Small intestine (tissue), 7 donors: Measurements from ENCODE around the gene AGPAT3. TPM values are rescaled to one million over a fixed set of nuclear protein-coding genes. Genes with fewer than 3 reads are reported as not detected.

ENCODE experiments used
- DNase-seq, 2 donors: peaks; one replicate each; pipeline versions ENCODE4 v3.0.0 to v3.0.0-alpha.2; 2013
- FAIRE-seq: peaks from 2 replicates; lab custom pipeline; 2012; peaks lifted over from hg19 to GRCh38; lab: Jason Lieb, UNC
- H3K27ac ChIP-seq, 3 donors: one replicate each; pipeline ENCODE4 v1.5.1; 2013; ENCODE audit warnings: low read length in 2 of 3, mild to moderate bottlenecking in 2 of 3, control low read depth in 1 of 3, inconsistent platforms in 1 of 3, low read depth in 1 of 3, moderate library complexity in 1 of 3
- H3K27me3 ChIP-seq, 3 donors: one replicate each; pipeline ENCODE4 v1.6.1; 2013; ENCODE audit warnings: low read length in 3 of 3, inconsistent platforms in 1 of 3; ENCODE audit not compliant: control insufficient read depth in 3 of 3, insufficient read depth in 3 of 3
- H3K36me3 ChIP-seq, 3 donors: one replicate each; pipeline ENCODE4 v1.6.1; 2013; ENCODE audit warnings: low read length in 3 of 3, inconsistent platforms in 1 of 3, low read depth in 1 of 3, mild to moderate bottlenecking in 1 of 3, moderate library complexity in 1 of 3; ENCODE audit not compliant: control insufficient read depth in 3 of 3, insufficient read depth in 2 of 3
- H3K4me1 ChIP-seq, 3 donors: one replicate each; pipeline ENCODE4 v1.6.1; 2013; ENCODE audit warnings: low read length in 2 of 3, inconsistent platforms in 1 of 3, low read depth in 1 of 3, mild to moderate bottlenecking in 1 of 3, moderate library complexity in 1 of 3; ENCODE audit not compliant: control insufficient read depth in 3 of 3, insufficient read depth in 2 of 3
- H3K4me3 ChIP-seq, 3 donors: one replicate each; pipeline ENCODE4 v1.5.1; 2013; ENCODE audit warnings: low read length in 3 of 3, control low read depth in 1 of 3, inconsistent platforms in 1 of 3, low read depth in 1 of 3, mild to moderate bottlenecking in 1 of 3, moderate library complexity in 1 of 3
- H3K9me3 ChIP-seq, 2 donors: one replicate each; pipeline ENCODE4 v1.6.1; 2013; ENCODE audit warnings: low read depth in 1 of 2, low read length in 1 of 2; ENCODE audit not compliant: control insufficient read depth in 2 of 2, insufficient read depth in 1 of 2
- WGBS, 3 donors: extraction: QIAGEN DNeasy Blood & Tissue Kit; methylation state at CpG; one replicate each; pipeline ENCODE4 v1.1.7; 2013; 5-methylcytosine and 5-hydroxymethylcytosine counted together
- polyA plus RNA-seq, 4 donors: library from polyadenylated mRNA; stranded (reverse) in 3 of 4; unstranded in 1 of 4; fragments of 200-250 nt in 3 of 4; fragments of 120-200 nt in 1 of 4; gene quantifications; one replicate each; pipeline versions ENCODE4 v1.2.1 to v1.2.3, GENCODE V29; 2013
- donor health status: healthy with polysubstance abuse.
- donor health status: control.
- donor health status: control.
- donor health status: Bipolar disorder and iron deficiency.
- donor health status: healthy.

The AGPAT3 gene
- polyA plus RNA-seq, 4 donors: 21.3 to 93.2 (median 42.8) TPM

DNA sequence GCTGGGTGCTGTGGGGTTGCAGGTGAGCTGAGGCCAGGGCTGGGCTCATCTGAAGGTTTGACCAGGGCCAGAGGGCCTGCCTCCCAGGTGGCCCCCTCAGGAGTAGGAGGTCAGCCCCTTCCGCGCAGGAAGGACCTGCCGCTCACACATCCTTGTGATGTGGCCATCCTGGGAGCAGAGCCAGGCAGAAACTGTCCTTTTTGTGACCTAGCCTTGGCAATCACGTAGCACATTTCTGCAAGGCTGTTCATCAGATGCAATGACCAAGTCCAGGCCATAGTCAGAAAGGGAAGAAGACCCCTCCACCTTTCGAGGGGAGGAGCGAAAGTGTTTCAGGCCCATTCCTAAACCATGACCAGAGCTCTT lies 91.6 kb downstream of the AGPAT3 start:
- no peak for FAIRE-seq
- H3K4me1 ChIP-seq: peaks cover 0 to 6% (median 0%) of the 10 kb centered on the region in 3 donors
- 73 to 83% (median 83%) methylated on average over 6 of the region's 6 CpGs for WGBS, 3 donors
- no peak overlapping the region for H3K4me3 ChIP-seq
- no peaks in the 10 kb centered on the region for H3K27me3 ChIP-seq
- DNase-seq: no peak
- H3K9me3 ChIP-seq: no peaks in the 10 kb centered on the region
- H3K36me3 ChIP-seq: peaks cover 4 to 80% (median 5%) of the 10 kb centered on the region in 3 donors
- no peak overlapping the region for H3K27ac ChIP-seq

DNA sequence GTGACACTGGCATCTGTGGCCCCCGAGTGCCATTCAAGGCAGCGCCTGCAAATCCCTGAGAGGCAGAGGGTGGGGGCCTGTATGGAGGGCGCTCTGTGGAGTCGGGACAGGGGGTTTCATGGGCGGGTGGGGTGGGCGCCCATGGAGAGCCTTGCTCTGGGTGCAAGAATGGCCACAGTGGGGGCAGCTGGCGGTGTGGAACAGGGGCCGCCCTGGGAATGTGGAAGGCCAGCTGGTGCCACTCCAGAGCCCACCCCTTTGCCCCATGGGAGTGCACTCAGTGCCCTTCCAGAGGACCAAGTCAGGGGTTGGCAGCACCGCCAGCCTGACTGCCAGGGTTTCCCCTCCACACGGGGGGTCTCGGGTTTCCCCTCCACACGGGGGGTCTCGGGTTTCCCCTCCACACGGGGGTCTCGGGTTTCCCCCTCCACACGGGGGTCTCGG lies 92.1 kb downstream of the AGPAT3 start:
- DNase-seq (no peak), FAIRE-seq (no peak)
- peaks cover 0 to 1% (median 0%) of the 10 kb centered on the region in 3 donors for H3K4me1 ChIP-seq
- H3K27ac ChIP-seq: no peak overlapping the region
- WGBS, 3 donors: 76 to 91% (median 81%) methylated on average over 16 to 17 of the region's 17 CpGs
- no peaks in the 10 kb centered on the region for H3K9me3 ChIP-seq
- H3K27me3 ChIP-seq: no peaks in the 10 kb centered on the region
- no peak overlapping the region for H3K4me3 ChIP-seq
- peaks cover 4 to 77% (median 5%) of the 10 kb centered on the region in 3 donors for H3K36me3 ChIP-seq

DNA sequence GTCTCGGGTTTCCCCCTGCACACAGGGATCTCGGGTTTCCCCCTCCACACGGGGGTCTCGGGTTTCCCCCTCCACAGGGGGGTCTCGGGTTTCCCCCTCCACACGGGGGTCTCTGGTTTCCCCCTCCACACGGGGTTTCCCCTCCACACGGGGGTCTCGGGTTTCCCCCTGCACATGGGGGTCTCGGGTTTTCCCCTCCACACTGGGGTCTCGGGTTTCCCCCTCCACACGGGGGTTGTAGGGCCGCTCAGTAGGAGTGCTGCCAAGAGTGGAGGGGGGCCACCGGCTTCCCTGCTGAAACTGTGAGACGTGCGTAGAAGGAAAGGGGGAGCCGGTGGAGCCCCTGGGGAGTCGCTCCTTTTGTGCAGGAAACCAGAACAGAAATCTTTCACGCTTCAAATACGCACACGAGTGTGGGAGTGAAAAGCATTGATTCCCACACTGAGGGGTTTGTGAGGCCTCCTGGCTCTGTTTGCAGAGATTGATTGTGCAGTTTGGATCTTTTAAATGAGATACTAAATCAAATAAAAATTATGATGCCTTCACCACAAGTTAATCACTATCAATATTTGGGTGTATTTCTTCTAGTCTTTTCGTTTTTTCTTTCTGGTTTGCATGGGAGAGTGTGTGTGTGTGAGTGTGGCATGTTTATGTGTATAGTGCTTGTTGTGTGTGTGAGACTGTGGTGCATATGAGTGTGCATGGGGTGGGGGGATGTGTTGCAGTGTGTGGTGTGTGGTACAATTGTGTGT lies 92.8 kb downstream of the AGPAT3 start:
- H3K27ac ChIP-seq: no peak overlapping the region
- peaks cover 4 to 73% (median 5%) of the 10 kb centered on the region in 3 donors for H3K36me3 ChIP-seq
- no peak overlapping the region for H3K4me3 ChIP-seq
- 66 to 85% (median 83%) methylated on average over 17 to 22 of the region's 22 CpGs for WGBS, 3 donors
- no peaks in the 10 kb centered on the region for H3K27me3 ChIP-seq
- H3K4me1 ChIP-seq: no peaks in the 10 kb centered on the region
- no peaks in the 10 kb centered on the region for H3K9me3 ChIP-seq
- no peak for FAIRE-seq
- no peak for DNase-seq

DNA sequence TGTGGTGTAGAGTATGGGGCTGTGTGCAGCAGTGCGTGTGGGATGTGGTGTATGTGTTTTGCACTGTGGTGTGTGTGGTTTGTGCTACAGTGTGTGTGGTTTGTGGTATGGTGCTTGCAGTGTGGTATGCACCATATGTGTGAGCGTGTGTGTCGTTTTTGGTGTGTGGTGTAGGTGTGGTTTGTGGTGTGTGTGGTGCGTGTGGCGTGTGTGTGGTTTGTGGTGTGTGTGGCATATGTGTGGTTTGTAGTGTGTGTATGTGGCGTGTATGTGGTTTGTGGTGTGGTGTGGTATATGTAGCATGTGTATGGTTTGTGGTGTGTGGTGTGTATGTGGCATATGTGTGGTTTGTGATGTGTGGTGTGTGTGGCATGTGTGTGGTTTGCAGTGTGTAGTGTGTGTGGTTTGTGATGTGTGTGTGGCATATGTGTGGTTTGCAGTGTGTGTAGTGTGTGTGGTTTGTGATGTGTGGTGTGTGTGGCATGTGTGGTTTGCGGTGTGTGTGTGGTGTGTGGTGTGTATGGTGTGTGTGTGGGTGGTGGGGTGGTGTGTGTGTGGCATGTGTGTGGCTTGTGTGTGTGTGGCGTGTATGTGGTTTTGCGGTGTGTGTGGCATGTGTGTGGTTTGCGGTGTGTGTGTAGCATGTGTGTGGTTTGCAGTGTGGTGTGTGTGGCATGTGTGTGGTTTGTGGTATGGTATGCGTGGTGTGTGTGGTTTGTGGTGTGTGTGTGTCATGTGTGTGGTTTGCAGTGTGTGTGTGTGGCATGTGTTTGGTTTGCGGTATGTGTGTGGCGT lies 93.5 kb downstream of the AGPAT3 start:
- no peak overlapping the region for H3K4me3 ChIP-seq
- no peaks in the 10 kb centered on the region for H3K9me3 ChIP-seq
- WGBS, 3 donors: 87 to 92% (median 88%) methylated on average over 13 of the region's 13 CpGs
- DNase-seq: no peak
- H3K36me3 ChIP-seq: peaks cover 4 to 72% (median 5%) of the 10 kb centered on the region in 3 donors
- H3K27me3 ChIP-seq: no peaks in the 10 kb centered on the region
- no peak for FAIRE-seq
- no peaks in the 10 kb centered on the region for H3K4me1 ChIP-seq
- H3K27ac ChIP-seq: no peak overlapping the region

DNA sequence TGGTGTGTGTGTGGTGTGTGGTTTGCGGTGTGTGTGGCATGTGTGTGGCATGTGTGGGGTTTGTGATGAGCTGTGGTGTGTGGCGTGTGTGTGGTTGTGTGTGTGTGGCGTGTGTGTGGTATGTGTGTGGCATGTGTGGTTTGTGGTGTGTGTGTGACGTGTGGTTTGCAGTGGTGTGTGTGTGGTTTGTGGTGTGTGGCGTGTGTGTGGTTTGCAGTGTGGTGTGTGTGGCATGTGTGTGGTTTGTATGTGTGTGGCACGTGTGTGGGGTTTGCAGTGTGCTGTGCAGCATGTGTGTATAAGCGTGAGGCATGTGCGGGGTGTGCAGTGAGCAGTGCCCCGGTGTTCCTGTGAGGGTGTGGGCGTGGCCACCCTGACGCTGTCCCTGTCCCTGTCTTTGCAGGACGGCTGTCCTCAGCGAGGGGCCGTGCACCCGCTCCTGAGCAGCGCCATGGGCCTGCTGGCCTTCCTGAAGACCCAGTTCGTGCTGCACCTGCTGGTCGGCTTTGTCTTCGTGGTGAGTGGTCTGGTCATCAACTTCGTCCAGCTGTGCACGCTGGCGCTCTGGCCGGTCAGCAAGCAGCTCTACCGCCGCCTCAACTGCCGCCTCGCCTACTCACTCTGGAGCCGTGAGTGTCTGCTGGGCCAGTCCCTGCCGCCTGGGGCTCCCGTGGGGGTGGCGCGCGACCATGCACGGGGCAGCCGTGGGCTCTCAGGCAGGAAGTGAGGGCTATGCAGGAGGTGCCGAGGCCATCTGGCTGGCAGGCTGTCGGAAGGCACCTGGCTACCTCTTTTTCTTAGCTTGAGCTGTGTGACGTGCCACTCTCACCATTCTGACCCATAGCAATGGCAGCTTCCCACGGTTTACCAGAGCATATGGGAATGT lies 94.5 kb downstream of the AGPAT3 start:
- 87 to 93% (median 92%) methylated on average over 39 of the region's 39 CpGs for WGBS, 3 donors
- no peaks in the 10 kb centered on the region for H3K27me3 ChIP-seq
- peaks cover 4 to 67% (median 5%) of the 10 kb centered on the region in 3 donors for H3K36me3 ChIP-seq
- H3K27ac ChIP-seq: no peak overlapping the region
- no peak overlapping the region for H3K4me3 ChIP-seq
- no peaks in the 10 kb centered on the region for H3K4me1 ChIP-seq
- no peaks in the 10 kb centered on the region for H3K9me3 ChIP-seq
- no peak for FAIRE-seq
- no peak for DNase-seq

DNA sequence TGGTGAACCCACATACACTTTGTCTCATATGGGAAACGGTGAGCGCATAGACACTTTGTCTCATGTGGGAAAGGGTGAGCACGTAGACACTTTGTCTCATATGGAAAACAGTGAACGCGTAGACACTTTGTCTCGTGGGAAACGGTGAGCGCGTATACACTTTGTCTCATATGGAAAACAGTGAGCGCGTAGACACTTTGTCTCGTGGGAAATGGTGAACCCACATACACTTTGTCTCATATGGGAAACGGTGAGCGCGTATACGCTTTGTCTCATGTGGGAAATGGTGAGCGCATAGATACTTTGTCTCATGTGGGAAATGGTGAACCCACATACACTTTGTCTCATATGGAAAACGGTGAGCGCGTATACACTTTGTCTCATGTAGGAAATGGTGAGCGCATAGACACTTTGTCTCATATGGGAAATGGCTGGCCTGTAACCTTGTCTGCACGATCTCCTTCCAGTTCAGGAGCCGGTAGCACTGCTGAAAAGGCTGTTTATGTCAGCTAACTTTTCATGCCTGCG lies 96.4 kb downstream of the AGPAT3 start:
- Histone ChIP-seq H3K36me3 (peaks cover 4 to 66% (median 5%) of the 10 kb centered on the region in 3 donors), H3K27ac (no peak overlapping the region), H3K4me1 (no peaks in the 10 kb centered on the region), H3K9me3 (no peaks in the 10 kb centered on the region), H3K4me3 (no peak overlapping the region), H3K27me3 (no peaks in the 10 kb centered on the region)
- DNase-seq: no peak
- WGBS, 3 donors: 89 to 93% (median 89%) methylated on average over 24 of the region's 24 CpGs
- FAIRE-seq: no peak

DNA sequence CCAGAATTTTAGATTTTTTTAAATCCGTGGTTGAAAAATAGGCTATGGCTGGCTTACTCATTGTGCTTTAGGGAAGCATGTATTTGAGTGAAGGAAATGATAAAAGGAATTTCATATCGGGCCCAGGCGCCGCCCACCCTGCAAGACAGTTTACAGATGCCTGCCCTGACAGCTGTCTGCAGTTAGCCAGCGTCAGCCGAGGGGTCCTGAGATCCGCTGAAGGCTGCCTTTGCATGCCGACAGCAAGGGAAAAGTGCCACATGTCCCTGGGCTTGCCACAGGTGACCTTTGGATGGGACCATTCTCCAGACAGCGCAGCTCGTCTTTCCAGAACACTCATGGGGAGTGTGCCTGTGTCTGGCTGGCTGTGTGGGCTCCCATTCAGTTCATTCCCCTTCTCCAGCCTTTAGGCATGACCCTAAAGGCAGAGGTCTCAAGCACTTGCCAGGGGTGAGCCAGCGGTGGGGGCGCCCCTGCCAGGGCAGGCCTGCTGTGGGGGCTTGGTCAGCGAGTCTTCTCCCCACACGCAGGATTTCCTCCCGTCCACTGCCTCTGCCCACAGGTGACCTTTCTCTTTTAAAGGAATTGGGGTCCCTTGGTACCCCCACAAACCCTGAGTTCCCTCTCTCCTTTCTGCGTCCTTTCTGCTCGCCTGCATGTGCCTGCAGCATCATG lies 101.0 kb downstream of the AGPAT3 start:
- Histone ChIP-seq H3K9me3 (no peaks in the 10 kb centered on the region), H3K27ac (no peak overlapping the region), H3K36me3 (peaks cover 4 to 79% (median 11%) of the 10 kb centered on the region in 3 donors), H3K27me3 (no peaks in the 10 kb centered on the region), H3K4me3 (no peak overlapping the region), H3K4me1 (no peaks in the 10 kb centered on the region)
- FAIRE-seq: no peak
- 82 to 93% (median 92%) methylated on average over 17 of the region's 17 CpGs for WGBS, 3 donors
- no peak for DNase-seq
